ENCODE results near the gene CD27. TPM values are rescaled to one million over a fixed set of nuclear protein-coding genes. Genes with fewer than 3 reads are reported as not detected.

CD27 gene
- total and polyA plus RNA-seq, 9 of the 15 experiments (the other 6 are each of a cell fraction or from before 2014, with no cell fraction given) = 0.24 TPM; not detected in 8

- TF ChIP-seq NFIC (IDR thresholded peaks at IDR 0.05) = peak; percentile 87
- TF ChIP-seq TSC22D4 (tag; IDR thresholded peaks at IDR 0.05) = no peak
- TF ChIP-seq NEUROD1 (IDR thresholded peaks at IDR 0.05; ENCODE audit: borderline replicate concordance, low read depth, low read length, partially characterized antibody) = peak; percentile 17
- peak in 1 of 2 experiments; percentile 48; a peak in 1 of 4 replicates for TF ChIP-seq FOXK2 (conservative IDR thresholded peaks at IDR 0.05 in 1 of 2, IDR thresholded peaks at IDR 0.05 in 1 of 2; ENCODE audit: low read depth in 2 of 2)
- TF ChIP-seq GTF2F1 (IDR thresholded peaks at IDR 0.05; ENCODE audit: low read depth, low read length) = no peak
- no peak for TF ChIP-seq DDX20 (tag; IDR thresholded peaks at IDR 0.05; ENCODE audit: low read depth)
- no peak for TF ChIP-seq XRCC3 (IDR thresholded peaks at IDR 0.05)
- TF ChIP-seq, protein P1, sequence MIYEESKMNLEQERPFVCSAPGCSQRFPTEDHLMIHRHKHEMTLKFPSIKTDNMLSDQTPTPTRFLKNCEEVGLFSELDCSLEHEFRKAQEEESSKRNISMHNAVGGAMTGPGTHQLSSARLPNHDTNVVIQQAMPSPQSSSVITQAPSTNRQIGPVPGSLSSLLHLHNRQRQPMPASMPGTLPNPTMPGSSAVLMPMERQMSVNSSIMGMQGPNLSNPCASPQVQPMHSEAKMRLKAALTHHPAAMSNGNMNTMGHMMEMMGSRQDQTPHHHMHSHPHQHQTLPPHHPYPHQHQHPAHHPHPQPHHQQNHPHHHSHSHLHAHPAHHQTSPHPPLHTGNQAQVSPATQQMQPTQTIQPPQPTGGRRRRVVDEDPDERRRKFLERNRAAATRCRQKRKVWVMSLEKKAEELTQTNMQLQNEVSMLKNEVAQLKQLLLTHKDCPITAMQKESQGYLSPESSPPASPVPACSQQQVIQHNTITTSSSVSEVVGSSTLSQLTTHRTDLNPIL (CRISPR knock-in tag; IDR thresholded peaks at IDR 0.05) = no peak
- TF ChIP-seq CXXC5 (CRISPR knock-in tag; IDR thresholded peaks at IDR 0.05) = no peak; the same call in 1 of the 2 replicates
- no peak for TF ChIP-seq ZBTB40 (IDR thresholded peaks at IDR 0.05)
- no peak for TF ChIP-seq ZBTB40 (CRISPR knock-in tag; IDR thresholded peaks at IDR 0.05)
These were observed 14.4 kb upstream of the CD27 start (continued) for GRCh38 chr12:6430124-6430989.

Measured in K562 (cell line).